GM18870 (cell line): ENCODE data around the gene CYP26A1.

Source experiments
- ATAC-seq: cut with Tn5 transposase; IDR thresholded peaks from one replicate; pipeline ENCODE4 v1.9.1; 2021; ENCODE audit warnings: moderate library complexity; ENCODE audit not compliant: unreplicated experiment

Gene CYP26A1

DNA sequence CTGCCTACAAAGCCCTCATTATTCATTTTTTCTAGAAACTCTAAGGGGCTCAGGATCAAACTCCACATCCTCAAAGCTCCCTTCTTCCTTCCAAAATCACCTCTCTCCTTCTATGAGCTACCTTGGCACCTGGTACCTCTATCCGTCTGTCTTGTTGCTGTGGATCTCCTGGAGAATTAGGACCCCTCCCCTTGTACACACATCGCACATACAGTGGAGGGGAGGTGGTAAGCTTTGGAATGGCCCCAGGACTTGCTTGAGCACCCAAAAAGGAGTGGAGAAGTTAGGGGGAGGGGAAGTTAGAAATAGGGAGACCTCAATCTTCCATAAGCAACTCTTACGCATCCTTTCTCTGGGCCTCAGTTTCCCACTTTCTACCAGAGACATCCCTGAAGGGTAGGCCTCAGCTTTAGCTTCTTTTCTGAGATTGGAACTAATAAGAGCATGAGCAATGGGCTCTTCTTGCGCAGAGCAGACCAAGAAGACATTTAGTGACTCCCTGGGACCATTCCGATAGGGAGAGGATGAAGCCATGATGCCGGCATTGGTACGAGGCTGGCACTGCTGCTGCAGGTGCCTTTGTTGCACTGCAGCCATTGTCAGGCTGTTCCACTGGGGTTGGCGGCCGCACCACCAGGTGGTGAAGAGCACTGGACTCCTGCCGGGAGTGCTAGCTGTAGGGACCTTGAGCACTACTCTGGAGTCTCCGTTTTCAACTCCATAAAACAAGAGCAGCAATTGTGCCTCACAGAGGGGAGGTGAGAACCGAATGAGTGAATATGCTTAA, 8.6 kb upstream of the CYP26A1 start:
- ATAC-seq: no peak

GRCh38 chr10:93065675-93066543, 7.8 kb upstream of the CYP26A1 start:
- ATAC-seq: no peak

DNA sequence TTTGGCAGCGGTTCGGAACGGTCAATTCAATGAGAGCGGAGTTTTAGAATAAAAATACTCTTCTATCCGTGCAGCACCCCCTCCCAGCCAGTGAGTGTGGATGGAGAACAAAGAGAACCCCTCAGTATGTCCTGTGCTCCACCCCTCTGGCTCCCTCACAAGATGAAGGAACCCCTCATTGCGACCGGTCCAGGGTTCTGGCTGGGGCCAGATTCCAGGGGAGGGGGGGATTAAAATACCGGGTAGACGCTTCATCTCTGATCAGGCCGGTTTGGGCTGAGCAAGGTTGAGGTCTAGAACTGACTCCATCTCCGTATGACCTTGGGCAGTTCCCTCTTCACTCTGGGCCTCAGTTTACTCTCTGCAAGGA, 7.2 kb upstream of the CYP26A1 start:
- no peak for ATAC-seq

- ATAC-seq: no peak
Observed at GRCh38 chr10:93067443-93068365, 6.0 kb upstream of the CYP26A1 start.

GRCh38 chr10:93068411-93069244, 5.1 kb upstream of the CYP26A1 start:
- ATAC-seq: no peak

DNA sequence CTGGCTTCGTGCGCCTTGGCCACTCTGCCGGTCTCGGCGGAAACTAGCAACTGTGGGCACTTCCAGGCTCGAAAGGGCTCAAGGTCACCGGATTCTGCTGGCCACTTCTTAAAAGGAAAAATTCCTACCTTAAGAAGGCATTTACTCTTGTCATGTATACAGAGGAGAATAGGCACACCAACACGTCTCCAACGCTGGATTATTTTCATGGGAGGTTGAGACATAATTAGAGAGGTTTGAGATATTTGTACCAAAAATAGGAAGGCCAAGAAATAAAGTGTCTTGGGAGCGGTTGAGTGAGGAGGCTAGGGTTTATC, 4.5 kb upstream of the CYP26A1 start:
- ATAC-seq: no peak

DNA sequence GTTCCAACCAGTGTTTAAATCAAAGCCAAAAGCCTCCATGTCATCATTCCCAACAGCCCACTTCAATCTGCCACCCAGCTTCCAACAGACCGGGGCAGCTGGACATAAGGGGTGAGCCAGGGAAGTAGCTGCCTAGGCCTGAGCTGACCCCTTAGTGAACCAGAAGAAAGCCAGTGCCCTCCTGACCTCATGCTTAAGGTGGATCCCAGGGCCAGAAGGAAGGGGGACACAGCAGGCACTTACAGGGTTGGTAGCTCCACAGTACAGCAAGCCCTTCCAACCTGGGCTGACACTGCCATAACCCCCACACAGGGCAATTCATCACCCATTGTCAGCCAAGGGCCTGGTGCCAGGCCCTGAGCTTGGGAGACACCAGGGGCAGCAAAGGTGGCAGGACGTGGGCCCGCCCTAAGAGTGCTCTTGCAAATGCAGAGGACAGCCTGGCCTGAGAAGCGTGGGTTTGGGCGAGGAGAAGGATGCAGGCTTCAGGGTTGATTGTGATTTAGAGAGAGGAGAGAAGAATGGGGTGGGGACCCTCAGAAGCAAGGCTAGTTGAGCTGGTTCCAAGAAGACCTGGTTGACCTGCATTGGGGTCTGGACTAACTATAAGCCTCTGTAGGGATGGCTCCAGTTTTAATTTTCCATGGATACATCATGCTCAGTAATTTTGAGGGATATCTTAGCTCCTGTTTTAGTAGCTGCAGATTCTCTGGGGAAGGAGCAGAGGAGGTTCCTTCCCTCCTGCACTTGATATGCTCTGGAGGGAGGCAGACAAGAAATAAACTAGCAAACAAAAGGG, 3.1 kb upstream of the CYP26A1 start:
- ATAC-seq: no peak

DNA sequence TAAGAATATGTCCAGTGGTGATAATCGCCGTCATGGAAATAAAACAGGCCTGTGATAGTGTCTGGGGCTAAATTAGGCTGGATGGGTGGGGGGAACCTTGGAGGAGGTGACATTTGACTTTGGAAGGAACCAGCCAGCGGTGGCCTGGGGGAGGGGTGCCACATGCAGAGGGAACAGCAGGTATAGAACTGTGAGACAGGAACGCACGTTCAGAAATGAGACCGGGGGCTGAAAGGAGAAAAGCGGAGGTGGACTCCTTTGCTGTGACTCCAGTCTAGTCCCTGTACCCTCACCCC, 2.6 kb upstream of the CYP26A1 start:
- no peak for ATAC-seq

DNA sequence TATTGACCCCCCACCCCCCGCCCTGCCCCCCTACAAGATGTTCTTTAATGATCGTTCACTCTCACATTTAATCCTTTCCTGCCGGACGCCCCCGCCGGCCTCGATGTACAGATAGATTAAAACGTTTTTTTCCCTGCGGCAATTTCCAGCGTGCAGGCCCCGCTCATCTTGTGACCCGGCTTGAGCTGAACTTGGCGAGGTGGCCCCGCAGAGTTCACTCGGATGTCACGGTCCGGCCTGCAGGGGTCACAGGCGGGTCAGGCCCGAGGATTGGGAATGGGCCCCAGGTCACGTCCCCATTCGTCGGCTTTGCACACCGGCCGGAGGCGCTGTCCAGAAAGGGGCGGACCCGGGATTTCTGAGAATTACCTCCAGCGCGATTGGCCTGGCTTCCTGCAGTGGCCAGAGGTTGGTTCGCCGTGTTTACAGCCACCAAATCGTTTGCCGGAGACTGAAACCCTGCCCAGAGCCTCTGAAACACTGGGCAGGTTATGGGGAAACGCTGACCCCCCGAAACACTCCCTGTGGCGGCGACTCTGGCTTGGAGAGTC, 1.9 kb upstream of the CYP26A1 start:
- no peak for ATAC-seq

DNA sequence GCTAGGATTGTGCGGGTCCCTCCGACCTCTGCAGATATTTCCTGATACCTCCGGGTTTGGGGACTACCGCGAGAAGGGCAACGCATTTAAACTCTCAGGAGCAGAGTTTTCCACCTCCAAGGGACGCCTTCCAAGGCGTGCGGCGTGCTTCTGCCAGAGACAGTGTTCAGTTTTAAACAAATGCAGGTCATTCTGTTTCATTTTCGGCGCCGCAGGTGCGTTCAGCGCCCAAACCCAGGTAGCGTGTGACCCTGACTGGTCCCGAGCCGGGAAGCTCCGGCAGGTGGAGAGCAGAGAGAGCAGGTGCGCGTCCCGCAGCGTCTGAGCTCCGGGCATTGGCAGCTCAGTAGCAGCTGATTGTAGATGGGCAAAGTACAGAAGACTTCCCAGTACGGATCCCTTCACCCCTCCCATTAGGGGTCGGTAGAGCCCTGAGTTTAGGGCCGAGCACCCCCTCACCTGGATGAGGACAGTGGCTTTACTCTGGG, 1.4 kb upstream of the CYP26A1 start:
- ATAC-seq: no peak

GRCh38 chr10:93072713-93073538, 767 bp upstream of the CYP26A1 start:
- ATAC-seq: no peak

GRCh38 chr10:93074147-93074596, 479 bp downstream of the CYP26A1 start:
- no peak for ATAC-seq

GRCh38 chr10:93074597-93075368, 1.1 kb downstream of the CYP26A1 start:
- ATAC-seq: no peak

DNA sequence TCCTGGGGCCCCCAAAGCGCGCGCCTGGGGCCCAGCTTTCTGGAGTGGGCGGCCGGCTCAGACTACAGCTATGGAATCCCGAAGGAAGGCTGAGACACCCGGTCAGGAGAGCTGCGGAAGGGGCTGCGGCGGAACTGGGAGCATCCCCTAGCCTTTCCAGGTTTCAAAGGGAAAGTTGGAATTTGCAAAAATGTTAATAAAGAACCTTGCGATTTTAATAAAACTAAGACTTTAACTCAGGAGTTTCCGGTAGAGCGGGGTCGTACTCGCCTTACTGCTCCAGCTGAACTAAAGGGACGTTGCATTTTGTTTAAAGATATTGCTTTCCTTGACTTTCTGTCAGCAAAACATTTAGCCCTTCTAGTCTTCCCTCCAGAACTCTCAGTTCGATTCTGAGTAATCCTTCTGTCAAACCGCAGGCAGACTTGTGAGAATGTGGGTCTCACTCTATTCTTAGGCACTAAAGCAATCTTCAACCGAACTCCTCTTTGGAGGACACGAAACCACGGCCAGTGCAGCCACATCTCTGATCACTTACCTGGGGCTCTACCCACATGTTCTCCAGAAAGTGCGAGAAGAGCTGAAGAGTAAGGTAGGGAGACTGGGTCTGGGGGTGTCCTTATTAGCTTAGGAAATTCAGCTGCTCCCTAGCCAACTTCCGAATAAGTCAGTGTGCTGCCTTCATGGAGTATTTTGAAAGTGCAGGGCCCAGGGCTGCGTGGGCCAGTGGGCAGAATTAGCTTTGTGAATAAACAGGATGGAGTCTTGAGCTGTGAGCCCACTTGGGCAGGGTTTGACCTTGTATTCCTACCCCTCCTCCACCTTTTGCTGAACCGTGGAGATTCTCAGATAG, 1.9 kb downstream of the CYP26A1 start:
- no peak for ATAC-seq

GRCh38 chr10:93076871-93077270, 3.2 kb downstream of the CYP26A1 start:
- no peak for ATAC-seq

GRCh38 chr10:93077860-93078337, 4.2 kb downstream of the CYP26A1 start:
- no peak for ATAC-seq
